Activated CD4-positive, alpha-beta T cell treated with anti-CD3 and anti-CD28 coated beads, Interleukin-2, amount 50 U/mL, for 1 hour (primary cell): ENCODE data around the gene SEC23IP.
"Not testable (repeated sequence)": the region's sequence is repeated elsewhere in the genome, so short reads cannot be mapped to it uniquely, and the experiment has no call there.

Source experiments
- DNase-seq: peaks from one replicate; pipeline ENCODE4 v3.0.0-alpha.2; 2020

The SEC23IP gene

GRCh38 chr10:119886070-119886469 is 6.5 kb upstream of the SEC23IP start:
- DNase-seq, result not testable (repeated sequence)

- DNase-seq, result not testable (repeated sequence)
Measured at GRCh38 chr10:119888715-119889114, 3.8 kb upstream of the SEC23IP start.

- DNase-seq, result not testable (repeated sequence)
Measured at GRCh38 chr10:119889201-119889600, 3.3 kb upstream of the SEC23IP start.

- DNase-seq, result not testable (repeated sequence)
Measured at GRCh38 chr10:119890307-119890706, 2.2 kb upstream of the SEC23IP start.

- not testable (repeated sequence) for DNase-seq
Measured at GRCh38 chr10:119891849-119892187, 712 bp upstream of the SEC23IP start.

GRCh38 chr10:119893074-119893473 is 544 bp downstream of the SEC23IP start:
- no peak for DNase-seq

- DNase-seq, result no peak
Measured at GRCh38 chr10:119893845-119894427, 1.4 kb downstream of the SEC23IP start.

GRCh38 chr10:119896061-119896655 is 3.6 kb downstream of the SEC23IP start:
- DNase-seq, result no peak

- no peak for DNase-seq
Measured at GRCh38 chr10:119896937-119897770, 4.6 kb downstream of the SEC23IP start.

GRCh38 chr10:119898577-119898976 is 6.0 kb downstream of the SEC23IP start:
- DNase-seq, result no peak

- DNase-seq, result no peak
Measured at GRCh38 chr10:119903946-119904666, 11.6 kb downstream of the SEC23IP start.

- not testable (repeated sequence) for DNase-seq
Measured at GRCh38 chr10:119907695-119908094, 15.2 kb downstream of the SEC23IP start.

- no peak for DNase-seq
Measured at GRCh38 chr10:119908166-119908565, 15.6 kb downstream of the SEC23IP start.

- no peak for DNase-seq
Measured at GRCh38 chr10:119910689-119911088, 18.2 kb downstream of the SEC23IP start.

- DNase-seq, result no peak
Measured at GRCh38 chr10:119917777-119918176, 25.2 kb downstream of the SEC23IP start.

GRCh38 chr10:119919271-119919670 is 26.7 kb downstream of the SEC23IP start:
- no peak for DNase-seq

- DNase-seq, result no peak
Measured at GRCh38 chr10:119919826-119920225, 27.3 kb downstream of the SEC23IP start.

GRCh38 chr10:119928411-119928810 is 35.9 kb downstream of the SEC23IP start:
- DNase-seq, result no peak

- no peak for DNase-seq
Measured at GRCh38 chr10:119931871-119932270, 39.3 kb downstream of the SEC23IP start.

GRCh38 chr10:119932631-119933030 is 40.1 kb downstream of the SEC23IP start:
- no peak for DNase-seq

GRCh38 chr10:119933179-119933578 is 40.6 kb downstream of the SEC23IP start:
- DNase-seq, result no peak

GRCh38 chr10:119940487-119940886 is 48.0 kb downstream of the SEC23IP start:
- DNase-seq, result no peak

GRCh38 chr10:119942973-119943372 is 50.4 kb downstream of the SEC23IP start:
- no peak for DNase-seq
